ENCODE data around the gene DCXR.

The DCXR gene

DNA sequence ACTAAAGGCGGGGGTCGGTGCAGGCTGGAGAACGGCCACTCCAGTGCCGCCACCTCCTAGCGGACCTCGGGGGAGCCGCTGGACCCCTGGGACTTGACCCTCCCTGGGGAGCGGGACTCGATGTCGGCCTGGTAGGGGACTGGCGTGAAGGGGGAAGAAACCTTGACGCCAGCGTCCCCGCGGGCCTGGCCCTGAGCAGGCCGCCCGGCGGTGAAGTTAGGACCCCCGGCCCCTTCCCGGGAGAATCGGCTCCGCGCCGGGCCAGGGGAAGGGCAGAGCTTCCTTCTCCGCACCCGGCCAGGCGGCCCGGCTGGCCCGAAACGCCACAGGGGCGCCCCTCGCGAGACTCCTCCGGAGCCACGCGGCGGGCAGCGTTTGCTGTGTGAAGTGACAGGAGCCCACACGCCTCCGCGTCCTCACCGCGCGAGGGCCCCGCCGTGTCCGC lies 27.7 kb upstream of the DCXR start:
- H3K9me3 ChIP-seq (ENCODE audit: insufficient read depth, low read depth, low read length): no peaks in the 10 kb centered on the region
- peak overlapping the region; percentile 76 for H3K4me3 ChIP-seq (ENCODE audit: low read length)
- no peaks in the 10 kb centered on the region for H3K27me3 ChIP-seq (ENCODE audit: insufficient read depth, low read length)
- H3K36me3 ChIP-seq (ENCODE audit: insufficient read depth, low read depth, low read length): peaks cover 31% of the 10 kb centered on the region
- peak overlapping the region; percentile 72 for H3K9ac ChIP-seq (ENCODE audit: low read depth, low read length)
- no peak overlapping the region for H3K27ac ChIP-seq (ENCODE audit: low read length)
- H3K4me1 ChIP-seq (ENCODE audit: insufficient read depth, low read length): peaks cover 4% of the 10 kb centered on the region; the same call in 1 of the 2 replicates

GRCh38 chr17:82064433-82065192 lies 27.1 kb upstream of the DCXR start:
- peaks cover 4% of the 10 kb centered on the region; the same call in 1 of the 2 replicates for H3K4me1 ChIP-seq (ENCODE audit: insufficient read depth, low read length)
- no peak overlapping the region for H3K27ac ChIP-seq (ENCODE audit: low read length)
- H3K4me3 ChIP-seq (ENCODE audit: low read length): peak overlapping the region; percentile 76
- no peaks in the 10 kb centered on the region for H3K9me3 ChIP-seq (ENCODE audit: insufficient read depth, low read depth, low read length)
- no peaks in the 10 kb centered on the region for H3K27me3 ChIP-seq (ENCODE audit: insufficient read depth, low read length)
- peak overlapping the region; percentile 72; the same call in 1 of the 2 replicates for H3K9ac ChIP-seq (ENCODE audit: low read depth, low read length)
- H3K36me3 ChIP-seq (ENCODE audit: insufficient read depth, low read depth, low read length): peaks cover 31% of the 10 kb centered on the region

GRCh38 chr17:82063424-82064415 lies 26.2 kb upstream of the DCXR start:
- Histone ChIP-seq H3K9ac (ENCODE audit: low read depth, low read length) (no peak overlapping the region), H3K27ac (ENCODE audit: low read length) (no peak overlapping the region), H3K9me3 (ENCODE audit: insufficient read depth, low read depth, low read length) (no peaks in the 10 kb centered on the region), H3K4me1 (ENCODE audit: insufficient read depth, low read length) (peaks cover 4% of the 10 kb centered on the region; the same call in 1 of the 2 replicates), H3K27me3 (ENCODE audit: insufficient read depth, low read length) (no peaks in the 10 kb centered on the region), H3K36me3 (ENCODE audit: insufficient read depth, low read depth, low read length) (peaks cover 34% of the 10 kb centered on the region), H3K4me3 (ENCODE audit: low read length) (peak overlapping the region; percentile 76; the same call in 1 of the 2 replicates)

GRCh38 chr17:82062984-82063368 lies 25.5 kb upstream of the DCXR start:
- H3K36me3 ChIP-seq (ENCODE audit: insufficient read depth, low read depth, low read length): peaks cover 42% of the 10 kb centered on the region
- no peaks in the 10 kb centered on the region for H3K9me3 ChIP-seq (ENCODE audit: insufficient read depth, low read depth, low read length)
- H3K4me1 ChIP-seq (ENCODE audit: insufficient read depth, low read length): peaks cover 4% of the 10 kb centered on the region; the same call in 1 of the 2 replicates

GRCh38 chr17:82062076-82062983 lies 24.8 kb upstream of the DCXR start:
- Histone ChIP-seq H3K9ac (ENCODE audit: low read depth, low read length) (no peak overlapping the region), H3K36me3 (ENCODE audit: insufficient read depth, low read depth, low read length) (peaks cover 48% of the 10 kb centered on the region), H3K27ac (ENCODE audit: low read length) (no peak overlapping the region), H3K9me3 (ENCODE audit: insufficient read depth, low read depth, low read length) (no peaks in the 10 kb centered on the region), H3K27me3 (ENCODE audit: insufficient read depth, low read length) (no peaks in the 10 kb centered on the region), H3K4me3 (ENCODE audit: low read length) (no peak overlapping the region), H3K4me1 (ENCODE audit: insufficient read depth, low read length) (peaks cover 4% of the 10 kb centered on the region; the same call in 1 of the 2 replicates)

More at GRCh38 chr17:82062984-82063368, 25.5 kb upstream of the DCXR start:
- no peak overlapping the region for H3K9ac ChIP-seq (ENCODE audit: low read depth, low read length)
- H3K27ac ChIP-seq (ENCODE audit: low read length): no peak overlapping the region
- no peak overlapping the region for H3K4me3 ChIP-seq (ENCODE audit: low read length)
- H3K27me3 ChIP-seq (ENCODE audit: insufficient read depth, low read length): no peaks in the 10 kb centered on the region

GRCh38 chr17:82061047-82061925 lies 23.8 kb upstream of the DCXR start:
- Histone ChIP-seq H3K9me3 (ENCODE audit: insufficient read depth, low read depth, low read length) (no peaks in the 10 kb centered on the region), H3K36me3 (ENCODE audit: insufficient read depth, low read depth, low read length) (peaks cover 59% of the 10 kb centered on the region), H3K27me3 (ENCODE audit: insufficient read depth, low read length) (no peaks in the 10 kb centered on the region), H3K4me1 (ENCODE audit: insufficient read depth, low read length) (peaks cover 3% of the 10 kb centered on the region; the same call in 1 of the 2 replicates), H3K27ac (ENCODE audit: low read length) (no peak overlapping the region), H3K9ac (ENCODE audit: low read depth, low read length) (no peak overlapping the region), H3K4me3 (ENCODE audit: low read length) (no peak overlapping the region)

GRCh38 chr17:82060614-82061013 lies 23.1 kb upstream of the DCXR start:
- Histone ChIP-seq H3K36me3 (ENCODE audit: insufficient read depth, low read depth, low read length) (peaks cover 65% of the 10 kb centered on the region), H3K4me3 (ENCODE audit: low read length) (no peak overlapping the region), H3K9me3 (ENCODE audit: insufficient read depth, low read depth, low read length) (no peaks in the 10 kb centered on the region), H3K9ac (ENCODE audit: low read depth, low read length) (no peak overlapping the region), H3K4me1 (ENCODE audit: insufficient read depth, low read length) (no peaks in the 10 kb centered on the region), H3K27ac (ENCODE audit: low read length) (no peak overlapping the region), H3K27me3 (ENCODE audit: insufficient read depth, low read length) (no peaks in the 10 kb centered on the region)

GRCh38 chr17:82060001-82060380 lies 22.5 kb upstream of the DCXR start:
- Histone ChIP-seq H3K4me3 (ENCODE audit: low read length) (no peak overlapping the region), H3K9me3 (ENCODE audit: insufficient read depth, low read depth, low read length) (no peaks in the 10 kb centered on the region), H3K36me3 (ENCODE audit: insufficient read depth, low read depth, low read length) (peaks cover 70% of the 10 kb centered on the region), H3K27me3 (ENCODE audit: insufficient read depth, low read length) (no peaks in the 10 kb centered on the region), H3K27ac (ENCODE audit: low read length) (no peak overlapping the region), H3K9ac (ENCODE audit: low read depth, low read length) (no peak overlapping the region), H3K4me1 (ENCODE audit: insufficient read depth, low read length) (no peaks in the 10 kb centered on the region)

DNA sequence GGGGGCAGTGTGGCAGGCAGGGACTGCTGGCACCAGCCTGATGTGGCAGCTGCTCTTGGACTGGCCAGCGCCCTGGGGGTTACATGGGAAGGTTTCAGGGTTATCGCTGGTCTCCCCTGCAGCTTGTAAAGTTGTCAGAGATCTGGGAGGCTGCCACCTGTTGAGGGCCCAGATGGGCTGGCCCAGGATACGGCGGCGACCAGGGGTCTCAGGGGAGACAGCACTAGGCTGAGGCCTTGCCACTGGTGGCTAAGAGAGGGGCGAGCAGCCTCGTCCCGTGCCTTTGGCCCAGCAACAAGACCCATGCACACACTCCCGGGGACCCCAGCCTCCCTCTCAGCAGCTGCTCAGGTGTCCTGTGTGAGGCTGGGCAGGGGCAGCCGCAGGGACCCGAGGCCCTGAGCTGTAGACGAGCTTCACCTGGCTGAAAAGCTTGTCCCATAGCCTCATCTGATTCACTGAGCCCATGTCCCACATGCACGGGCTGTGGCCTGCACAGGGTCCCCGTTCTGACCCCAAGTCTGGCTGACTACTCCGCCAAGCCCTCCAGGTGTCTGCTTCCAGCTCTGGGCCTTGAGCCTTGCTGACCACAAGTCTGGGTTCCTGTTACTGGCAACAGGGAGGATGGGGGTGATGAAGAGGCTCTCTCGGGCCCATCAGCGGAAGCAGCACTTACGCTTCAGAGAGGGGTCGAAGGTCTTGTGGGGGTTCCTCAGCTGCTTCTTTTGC lies 21.9 kb upstream of the DCXR start:
- H3K9me3 ChIP-seq (ENCODE audit: insufficient read depth, low read depth, low read length): no peaks in the 10 kb centered on the region
- H3K27ac ChIP-seq (ENCODE audit: low read length): no peak overlapping the region
- H3K27me3 ChIP-seq (ENCODE audit: insufficient read depth, low read length): no peaks in the 10 kb centered on the region
- no peak overlapping the region for H3K9ac ChIP-seq (ENCODE audit: low read depth, low read length)
- H3K36me3 ChIP-seq (ENCODE audit: insufficient read depth, low read depth, low read length): peaks cover 75% of the 10 kb centered on the region
- H3K4me3 ChIP-seq (ENCODE audit: low read length): no peak overlapping the region
- H3K4me1 ChIP-seq (ENCODE audit: insufficient read depth, low read length): no peaks in the 10 kb centered on the region

DNA sequence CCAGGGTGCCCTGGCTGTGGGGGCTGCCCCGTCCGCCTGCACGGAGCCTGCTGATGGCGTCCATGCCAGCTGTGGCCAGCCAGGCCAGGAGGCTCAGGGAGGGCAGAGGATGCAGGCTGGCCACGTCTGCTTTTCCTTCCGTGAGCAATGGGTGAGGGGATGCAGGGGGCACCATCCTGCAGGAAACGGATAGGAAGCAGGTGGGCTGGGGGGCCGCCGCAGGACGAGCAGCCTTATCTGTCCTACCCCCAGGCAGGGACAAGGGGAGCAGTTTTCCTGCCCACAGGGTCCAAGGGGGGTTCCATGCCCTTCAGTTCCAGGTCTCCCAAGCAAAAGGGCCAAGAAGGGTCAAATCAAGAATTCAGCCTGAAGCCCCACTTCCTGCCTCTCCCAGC lies 21.4 kb upstream of the DCXR start:
- Histone ChIP-seq H3K9me3 (ENCODE audit: insufficient read depth, low read depth, low read length) (no peaks in the 10 kb centered on the region), H3K4me3 (ENCODE audit: low read length) (no peak overlapping the region), H3K27me3 (ENCODE audit: insufficient read depth, low read length) (no peaks in the 10 kb centered on the region), H3K4me1 (ENCODE audit: insufficient read depth, low read length) (no peaks in the 10 kb centered on the region), H3K36me3 (ENCODE audit: insufficient read depth, low read depth, low read length) (peaks cover 79% of the 10 kb centered on the region), H3K27ac (ENCODE audit: low read length) (no peak overlapping the region), H3K9ac (ENCODE audit: low read depth, low read length) (no peak overlapping the region)
